ENCODE results near the gene TBX20. TPM values are rescaled to one million over a fixed set of nuclear protein-coding genes. Genes with fewer than 3 reads are reported as not detected.
"Not testable (repeated sequence)": the region's sequence is repeated elsewhere in the genome, so short reads cannot be mapped to it uniquely, and the experiment has no call there.

Gene TBX20
- total RNA-seq, 3 donors from 2014 or later (not counting 1 experiment from before 2014, with no cell fraction given): not detected

DNA sequence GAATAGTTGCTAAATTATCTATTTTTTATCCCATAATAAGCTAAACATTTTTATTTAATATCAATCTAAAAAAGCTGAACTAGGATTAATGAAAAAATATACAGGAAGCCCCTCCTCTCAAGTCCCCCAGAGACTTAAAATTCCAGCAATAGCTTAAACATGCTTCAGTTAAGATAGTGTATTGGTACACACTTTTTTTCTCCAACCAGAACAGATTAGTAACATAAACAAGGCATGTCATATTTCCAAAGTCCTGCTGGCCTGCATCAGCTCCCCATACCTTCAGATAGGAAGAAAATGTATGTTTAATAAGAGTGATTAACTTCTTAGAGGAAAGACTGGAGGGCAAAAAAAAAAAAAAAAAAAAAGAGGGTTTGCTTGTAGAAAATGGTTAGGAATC lies 7.1 kb downstream of the TBX20 start:
- Histone ChIP-seq H3K27me3 (ENCODE audit: control insufficient read depth, insufficient read depth, low read length) (peaks cover 34% of the 10 kb centered on the region), H3K4me1 (ENCODE audit: control insufficient read depth, insufficient read depth, low read length) (no peaks in the 10 kb centered on the region), H3K27ac (ENCODE audit: low read length) (no peak overlapping the region), H3K4me3 (ENCODE audit: low read length) (no peak overlapping the region), H3K36me3 (ENCODE audit: control insufficient read depth, insufficient read depth, low read length) (no peaks in the 10 kb centered on the region), H3K9me3 (ENCODE audit: control insufficient read depth, insufficient read depth, low read length) (no peaks in the 10 kb centered on the region)
- DNase-seq (no peak), ATAC-seq (no peak)
- intact Hi-C loops (cut with micrococcal nuclease): no loop called here
- no peaks in the 10 kb centered on the region for H3K4me1 Mint-ChIP-seq
- H3K36me3 Mint-ChIP-seq: no peaks in the 10 kb centered on the region
- no peak overlapping the region for H3K4me3 Mint-ChIP-seq
- no peaks in the 10 kb centered on the region for H3K9me3 Mint-ChIP-seq
- H3K27ac Mint-ChIP-seq: no peak overlapping the region
- no peak for TF ChIP-seq CTCF (IDR thresholded peaks at IDR 0.05)
- H3K27me3 Mint-ChIP-seq (ENCODE audit: low read depth in 2 of 2): peaks cover 34 to 54% of the 10 kb centered on the region in 2 donors

DNA sequence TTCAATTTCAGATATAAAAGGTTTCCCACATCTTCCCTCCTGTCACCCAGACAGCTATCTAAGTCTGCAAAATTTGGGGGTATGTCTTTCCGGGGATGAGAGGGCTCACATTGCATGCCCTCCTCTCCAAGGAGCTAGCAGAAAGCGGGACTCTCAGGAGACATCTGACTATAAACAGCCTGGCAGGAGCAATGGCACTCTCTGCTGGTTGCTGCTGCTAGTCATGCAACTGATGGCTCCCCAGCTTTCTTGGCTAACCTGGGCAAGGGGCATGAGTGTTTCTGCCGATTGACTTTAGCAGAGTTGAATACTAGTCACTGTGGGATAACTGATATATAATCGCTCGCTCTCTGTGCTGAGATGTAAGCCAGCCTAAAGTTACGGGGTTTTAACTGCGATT lies 12.0 kb downstream of the TBX20 start:
- peaks cover 14 to 25% of the 10 kb centered on the region in 2 donors for H3K27me3 Mint-ChIP-seq (ENCODE audit: low read depth in 2 of 2)
- intact Hi-C loops (cut with micrococcal nuclease): no loop called here

DNA sequence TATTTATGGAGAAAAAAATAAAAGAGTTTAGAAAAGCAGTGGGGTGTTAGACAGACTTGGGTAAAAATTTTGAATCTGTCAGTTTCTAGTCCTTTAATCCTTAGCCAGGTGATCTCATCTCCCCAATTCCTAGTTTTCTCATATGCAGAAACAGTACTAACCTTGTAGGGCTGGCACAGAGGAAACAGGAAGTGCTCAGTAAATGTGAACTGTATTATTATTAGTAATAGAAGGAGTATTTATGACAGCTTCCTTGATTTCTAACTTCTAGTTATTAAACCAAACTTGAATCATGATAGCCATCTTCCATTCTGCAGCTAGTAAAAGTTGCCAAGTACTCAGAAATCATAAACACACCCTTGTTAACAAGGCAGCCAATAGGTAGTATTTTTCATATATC lies 12.5 kb downstream of the TBX20 start:
- intact Hi-C loops (cut with micrococcal nuclease): no loop called here
- Mint-ChIP-seq H3K4me3 (no peak overlapping the region), H3K9me3 (no peaks in the 10 kb centered on the region), H3K4me1 (no peaks in the 10 kb centered on the region), H3K27ac (no peak overlapping the region), H3K36me3 (no peaks in the 10 kb centered on the region), H3K27me3 (ENCODE audit: low read depth in 2 of 2) (peaks cover 12 to 23% of the 10 kb centered on the region in 2 donors)
- ATAC-seq (no peak), DNase-seq (no peak)
- H3K4me1 ChIP-seq (ENCODE audit: control insufficient read depth, insufficient read depth, low read length): no peaks in the 10 kb centered on the region
- no peak overlapping the region for H3K27ac ChIP-seq (ENCODE audit: low read length)
- H3K4me3 ChIP-seq (ENCODE audit: low read length): no peak overlapping the region
- no peak for TF ChIP-seq CTCF (IDR thresholded peaks at IDR 0.05)
- H3K27me3 ChIP-seq (ENCODE audit: control insufficient read depth, insufficient read depth, low read length): peaks cover 9% of the 10 kb centered on the region
- H3K9me3 ChIP-seq (ENCODE audit: control insufficient read depth, insufficient read depth, low read length): no peaks in the 10 kb centered on the region
- H3K36me3 ChIP-seq (ENCODE audit: control insufficient read depth, insufficient read depth, low read length): no peaks in the 10 kb centered on the region

More for the DNA sequence above, 12.0 kb downstream of the TBX20 start:
- Histone ChIP-seq H3K4me1 (ENCODE audit: control insufficient read depth, insufficient read depth, low read length) (no peaks in the 10 kb centered on the region), H3K27ac (ENCODE audit: low read length) (no peak overlapping the region), H3K36me3 (ENCODE audit: control insufficient read depth, insufficient read depth, low read length) (no peaks in the 10 kb centered on the region), H3K9me3 (ENCODE audit: control insufficient read depth, insufficient read depth, low read length) (no peaks in the 10 kb centered on the region), H3K27me3 (ENCODE audit: control insufficient read depth, insufficient read depth, low read length) (peaks cover 11% of the 10 kb centered on the region), H3K4me3 (ENCODE audit: low read length) (no peak overlapping the region)
- ATAC-seq: no peak
- H3K4me3 Mint-ChIP-seq: no peak overlapping the region
- no peak for DNase-seq
- 90% methylated on average over 7 of the region's 7 CpGs for WGBS (ENCODE audit: insufficient coverage)
- H3K9me3 Mint-ChIP-seq: no peaks in the 10 kb centered on the region
- TF ChIP-seq CTCF (IDR thresholded peaks at IDR 0.05): no peak
- no peaks in the 10 kb centered on the region for H3K4me1 Mint-ChIP-seq
- no peaks in the 10 kb centered on the region for H3K36me3 Mint-ChIP-seq
- H3K27ac Mint-ChIP-seq: no peak overlapping the region

DNA sequence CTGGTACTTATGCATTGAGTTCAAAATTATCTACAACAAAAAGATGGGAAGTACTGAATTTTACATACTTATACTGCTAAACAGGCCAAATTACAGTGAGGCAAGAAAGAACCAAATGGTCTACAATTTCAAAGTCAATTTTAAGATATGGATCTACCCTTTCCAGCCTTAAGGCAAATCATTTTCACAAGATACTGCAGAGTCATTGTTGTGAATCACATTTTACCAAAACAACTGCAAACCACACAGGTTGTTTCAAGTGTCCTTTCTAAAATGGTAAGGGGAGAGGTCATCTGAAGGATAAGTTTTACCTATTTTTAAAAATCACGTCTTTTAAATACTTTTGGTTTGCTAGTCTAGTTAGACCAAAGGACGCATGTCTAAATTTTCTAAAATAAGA lies 12.9 kb downstream of the TBX20 start:
- H3K36me3 ChIP-seq (ENCODE audit: control insufficient read depth, insufficient read depth, low read length); H3K4me3 Mint-ChIP-seq; H3K4me1 Mint-ChIP-seq; ATAC-seq; H3K36me3 Mint-ChIP-seq; DNase-seq; intact Hi-C loops (cut with micrococcal nuclease); H3K4me1 ChIP-seq (ENCODE audit: control insufficient read depth, insufficient read depth, low read length); H3K4me3 ChIP-seq (ENCODE audit: low read length); H3K9me3 Mint-ChIP-seq; H3K27ac ChIP-seq (ENCODE audit: low read length); H3K27ac Mint-ChIP-seq; H3K27me3 ChIP-seq (ENCODE audit: control insufficient read depth, insufficient read depth, low read length); H3K9me3 ChIP-seq (ENCODE audit: control insufficient read depth, insufficient read depth, low read length): not testable (repeated sequence)
- no CpG with 5 or more reads among the region's 2 CpGs for WGBS (ENCODE audit: insufficient coverage)
- H3K27me3 Mint-ChIP-seq (ENCODE audit: low read depth in 2 of 2): peaks cover 12 to 23% of the 10 kb centered on the region in 2 donors

DNA sequence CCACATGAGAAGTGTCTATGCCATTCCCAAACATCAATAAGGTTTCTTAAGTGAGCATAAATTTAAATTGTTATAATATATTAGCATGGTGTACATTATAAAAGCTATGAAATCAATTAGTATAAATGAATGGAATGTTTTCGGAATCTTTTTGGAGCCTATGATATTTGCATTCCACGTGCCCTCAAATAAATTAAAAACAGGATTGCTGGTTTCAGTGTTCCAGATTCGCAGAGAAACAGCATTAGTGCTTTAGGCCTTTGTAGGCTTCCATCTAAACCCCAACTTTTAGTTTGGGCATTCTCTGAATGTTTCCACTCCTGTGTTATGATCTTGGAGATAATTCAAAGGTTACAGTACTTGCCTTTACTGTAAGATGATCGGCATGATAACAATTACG lies 15.4 kb downstream of the TBX20 start:
- H3K27ac ChIP-seq (ENCODE audit: low read length); H3K4me3 Mint-ChIP-seq; DNase-seq; H3K27me3 ChIP-seq (ENCODE audit: control insufficient read depth, insufficient read depth, low read length); H3K4me1 ChIP-seq (ENCODE audit: control insufficient read depth, insufficient read depth, low read length); H3K9me3 Mint-ChIP-seq; H3K9me3 ChIP-seq (ENCODE audit: control insufficient read depth, insufficient read depth, low read length); H3K36me3 ChIP-seq (ENCODE audit: control insufficient read depth, insufficient read depth, low read length); intact Hi-C loops (cut with micrococcal nuclease); H3K27ac Mint-ChIP-seq; H3K4me1 Mint-ChIP-seq; H3K36me3 Mint-ChIP-seq; H3K4me3 ChIP-seq (ENCODE audit: low read length); ATAC-seq: not testable (repeated sequence)
- 82% methylated on average over 3 of the region's 5 CpGs for WGBS (ENCODE audit: insufficient coverage)
- peaks cover 8 to 15% of the 10 kb centered on the region in 2 donors for H3K27me3 Mint-ChIP-seq (ENCODE audit: low read depth in 2 of 2)
